OCI-LY1 (cell line): ENCODE results near the gene ADIRF.
"Not testable (repeated sequence)": the region's sequence is repeated elsewhere in the genome, so short reads cannot be mapped to it uniquely, and the experiment has no call there.

Experiments used
- H2AFZ ChIP-seq: fragments of 200-600 bp; sonication (generic), shearing (Covaris generic); 2 replicates; pipeline ENCODE4 v1.6.0; 2014; ENCODE audit warnings: antibody characterized with exemption, mild to moderate bottlenecking, low read length
- H3F3A ChIP-seq: fragments of 200-600 bp; sonication (generic), shearing (Covaris generic); 2 replicates; pipeline ENCODE4 v1.6.0; 2014; ENCODE audit warnings: mild to moderate bottlenecking, antibody characterized with exemption, low read length, moderate library complexity; ENCODE audit not compliant: insufficient read depth
- H3K27ac ChIP-seq: fragments of 200-600 bp; sonication (generic); 2 replicates; pipeline ENCODE4 v1.5.1; 2014; ENCODE audit warnings: low read length, mixed run types, mild to moderate bottlenecking, low read depth; ENCODE audit not compliant: poor library complexity, severe bottlenecking
- H3K27me3 ChIP-seq: fragments of 200-600 bp; sonication (generic); 2 replicates; pipeline ENCODE4 v1.6.0; 2014; ENCODE audit warnings: antibody characterized with exemption, mild to moderate bottlenecking, low read length, moderate library complexity; ENCODE audit not compliant: insufficient read depth
- H3K36me3 ChIP-seq: fragments of 200-600 bp; sonication (generic); 2 replicates; pipeline ENCODE4 v1.6.1; 2014; ENCODE audit warnings: mild to moderate bottlenecking, antibody characterized with exemption, low read length, moderate library complexity, mixed read lengths; ENCODE audit not compliant: insufficient read depth
- H3K4me1 ChIP-seq: fragments of 200-600 bp; sonication (generic); 2 replicates; pipeline ENCODE4 v1.5.1; 2014; ENCODE audit warnings: mild to moderate bottlenecking, low read length, moderate library complexity; ENCODE audit not compliant: insufficient read depth, severe bottlenecking
- H3K4me2 ChIP-seq: fragments of 200-600 bp; sonication (generic), shearing (Covaris generic); 2 replicates; pipeline ENCODE4 v1.6.1; 2014; ENCODE audit warnings: low read length
- H3K4me3 ChIP-seq: fragments of 200-600 bp; sonication (generic); 2 replicates; pipeline ENCODE4 v1.5.1; 2014; ENCODE audit warnings: low read length, low read depth, mild to moderate bottlenecking, mixed read lengths; ENCODE audit not compliant: poor library complexity, severe bottlenecking
- H3K79me2 ChIP-seq: fragments of 200-600 bp; shearing (Covaris generic); 2 replicates; pipeline ENCODE4 v1.6.1; 2016; ENCODE audit warnings: mixed run types, low read length, mixed read lengths; ENCODE audit not compliant: insufficient read depth
- H3K9ac ChIP-seq: fragments of 200-600 bp; sonication (generic), shearing (Covaris generic); 2 replicates; pipeline ENCODE4 v1.6.1; 2014; ENCODE audit warnings: mild to moderate bottlenecking, low read length, mixed read lengths
- H3K9me2 ChIP-seq: fragments of 200-600 bp; sonication (generic), shearing (Covaris generic); 2 replicates; pipeline ENCODE4 v1.6.1; 2014; ENCODE audit warnings: low read depth, mild to moderate bottlenecking, low read length, mixed read lengths
- H3K9me3 ChIP-seq: fragments of 200-600 bp; shearing (Covaris generic); 2 replicates; pipeline ENCODE4 v1.6.1; 2014; ENCODE audit warnings: low read length, mixed read lengths
- H4K20me1 ChIP-seq: fragments of 200-600 bp; sonication (generic), shearing (Covaris generic); 2 replicates; pipeline ENCODE4 v1.6.0; 2016; ENCODE audit warnings: mild to moderate bottlenecking, low read length; ENCODE audit not compliant: insufficient read depth
- EZH2 ChIP-seq: fragments of 200-600 bp; sonication (generic), shearing (Covaris generic); IDR thresholded peaks from 2 replicates; pipeline ENCODE4 v1.8.0; 2017; ENCODE audit warnings: borderline replicate concordance, mixed run types, mild to moderate bottlenecking, antibody characterized with exemption, low read length, moderate library complexity, mixed read lengths
- TF ChIP-seq, protein P1 (sequence below): fragments of 200-600 bp; sonication (generic), shearing (Covaris generic); IDR thresholded peaks from 2 replicates; pipeline ENCODE4 v1.5.1; 2017; ENCODE audit warnings: mild to moderate bottlenecking, antibody characterized with exemption, low read length, moderate library complexity, mixed read lengths

ADIRF gene

DNA sequence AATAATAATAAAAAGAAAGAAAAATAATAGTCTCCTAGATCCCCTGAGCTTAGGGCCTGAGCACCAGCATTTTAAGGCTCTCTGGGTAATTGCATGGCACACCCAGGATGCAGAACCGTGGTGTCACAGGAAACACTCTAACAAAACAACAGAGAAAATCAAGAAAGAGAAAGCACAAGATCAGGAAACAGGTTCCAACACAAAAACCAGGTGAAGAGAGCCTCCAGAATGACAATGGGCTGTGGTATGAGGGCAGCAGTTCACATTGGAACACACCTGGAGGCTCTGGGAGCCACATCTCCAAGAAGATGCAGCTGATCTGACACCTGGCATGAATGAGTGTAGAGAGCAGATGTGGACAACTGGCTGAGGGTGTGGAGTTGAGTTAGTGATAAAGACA lies 17.9 kb upstream of the ADIRF start:
- no peak overlapping the region for H3K4me2 ChIP-seq
- H3K79me2 ChIP-seq = no peaks in the 10 kb centered on the region
- no peaks in the 10 kb centered on the region for H3K9me3 ChIP-seq
- no peak for TF ChIP-seq EZH2
- TF ChIP-seq, protein P1, sequence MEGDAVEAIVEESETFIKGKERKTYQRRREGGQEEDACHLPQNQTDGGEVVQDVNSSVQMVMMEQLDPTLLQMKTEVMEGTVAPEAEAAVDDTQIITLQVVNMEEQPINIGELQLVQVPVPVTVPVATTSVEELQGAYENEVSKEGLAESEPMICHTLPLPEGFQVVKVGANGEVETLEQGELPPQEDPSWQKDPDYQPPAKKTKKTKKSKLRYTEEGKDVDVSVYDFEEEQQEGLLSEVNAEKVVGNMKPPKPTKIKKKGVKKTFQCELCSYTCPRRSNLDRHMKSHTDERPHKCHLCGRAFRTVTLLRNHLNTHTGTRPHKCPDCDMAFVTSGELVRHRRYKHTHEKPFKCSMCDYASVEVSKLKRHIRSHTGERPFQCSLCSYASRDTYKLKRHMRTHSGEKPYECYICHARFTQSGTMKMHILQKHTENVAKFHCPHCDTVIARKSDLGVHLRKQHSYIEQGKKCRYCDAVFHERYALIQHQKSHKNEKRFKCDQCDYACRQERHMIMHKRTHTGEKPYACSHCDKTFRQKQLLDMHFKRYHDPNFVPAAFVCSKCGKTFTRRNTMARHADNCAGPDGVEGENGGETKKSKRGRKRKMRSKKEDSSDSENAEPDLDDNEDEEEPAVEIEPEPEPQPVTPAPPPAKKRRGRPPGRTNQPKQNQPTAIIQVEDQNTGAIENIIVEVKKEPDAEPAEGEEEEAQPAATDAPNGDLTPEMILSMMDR = no peak
- no peak overlapping the region for H2AFZ ChIP-seq
- no peaks in the 10 kb centered on the region for H3F3A ChIP-seq
- no peak overlapping the region for H3K27ac ChIP-seq
- H3K4me3 ChIP-seq = no peak overlapping the region
- no peaks in the 10 kb centered on the region; the same call in 1 of the 2 replicates for H3K36me3 ChIP-seq
- H4K20me1 ChIP-seq = no peaks in the 10 kb centered on the region
- H3K4me1 ChIP-seq = no peaks in the 10 kb centered on the region
- H3K27me3 ChIP-seq = peaks cover 3% of the 10 kb centered on the region; the same call in 1 of the 2 replicates
- H3K9ac ChIP-seq = no peak overlapping the region
- H3K9me2 ChIP-seq = no peaks in the 10 kb centered on the region

DNA sequence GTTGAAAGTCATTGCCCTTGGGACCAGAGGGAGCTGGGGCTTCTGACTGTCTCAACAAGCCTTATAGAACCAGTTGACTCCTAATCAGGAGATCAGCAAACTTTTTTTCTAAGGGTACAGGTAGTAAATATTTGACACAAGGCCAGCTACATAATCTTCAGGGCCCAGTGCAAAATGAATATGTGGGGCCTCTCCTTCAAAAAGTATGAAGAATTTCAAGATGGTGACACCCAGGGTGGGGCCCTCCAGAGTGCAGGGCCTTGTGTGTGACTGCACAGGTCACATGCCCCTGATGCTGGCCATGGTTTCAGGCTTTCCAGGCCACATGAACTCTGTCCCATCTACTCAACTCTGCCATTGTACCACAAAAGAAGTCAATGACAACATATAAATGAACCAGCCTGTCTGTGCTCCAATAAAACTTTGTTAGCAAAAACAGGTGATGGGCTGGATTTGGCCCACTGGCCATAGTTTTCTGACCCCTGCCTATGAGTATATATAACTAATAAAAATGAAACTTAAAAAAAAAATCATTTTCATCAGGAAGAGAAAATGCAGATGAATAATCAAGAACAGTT lies 17.0 kb upstream of the ADIRF start:
- Histone ChIP-seq H3F3A (no peaks in the 10 kb centered on the region), H3K9me2 (no peaks in the 10 kb centered on the region), H3K4me3 (no peak overlapping the region), H3K27ac (no peak overlapping the region), H3K9ac (no peak overlapping the region), H3K4me2 (no peak overlapping the region), H4K20me1 (no peaks in the 10 kb centered on the region), H3K36me3 (no peaks in the 10 kb centered on the region; the same call in 1 of the 2 replicates), H3K4me1 (no peaks in the 10 kb centered on the region), H2AFZ (no peak overlapping the region), H3K9me3 (no peaks in the 10 kb centered on the region), H3K27me3 (peaks cover under 1% of the 10 kb centered on the region; the same call in 1 of the 2 replicates), H3K79me2 (no peaks in the 10 kb centered on the region)
- TF ChIP-seq, protein P1 = no peak
- no peak for TF ChIP-seq EZH2

DNA sequence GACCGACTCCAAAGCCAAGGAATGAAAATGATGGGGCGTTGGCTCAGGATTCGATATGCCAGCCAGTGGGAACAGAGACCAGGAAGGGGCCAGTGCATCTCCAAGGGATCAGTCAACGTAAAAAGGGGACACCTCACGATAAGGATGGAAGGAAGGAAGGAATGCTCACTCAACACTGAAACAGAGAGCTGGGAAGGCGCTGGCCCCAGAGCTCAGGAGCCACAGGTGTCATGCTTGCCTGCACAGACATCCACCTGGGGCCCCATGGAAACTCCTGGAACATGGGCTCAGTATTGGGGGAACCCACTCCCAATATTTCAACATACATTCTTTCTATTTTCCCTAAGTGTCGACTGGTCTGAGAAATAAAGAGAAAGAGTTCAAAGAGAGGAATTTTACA lies 16.2 kb upstream of the ADIRF start:
- Histone ChIP-seq H3K27ac (no peak overlapping the region), H3K4me1 (no peaks in the 10 kb centered on the region), H3K9ac (no peak overlapping the region), H3K9me3 (no peaks in the 10 kb centered on the region), H2AFZ (no peak overlapping the region), H3K36me3 (no peaks in the 10 kb centered on the region; the same call in 1 of the 2 replicates), H3K9me2 (no peaks in the 10 kb centered on the region), H4K20me1 (no peaks in the 10 kb centered on the region), H3K4me2 (no peak overlapping the region), H3K4me3 (no peak overlapping the region), H3F3A (no peaks in the 10 kb centered on the region), H3K79me2 (no peaks in the 10 kb centered on the region), H3K27me3 (no peaks in the 10 kb centered on the region; the same call in 1 of the 2 replicates)
- TF ChIP-seq, protein P1 = no peak
- no peak for TF ChIP-seq EZH2

DNA sequence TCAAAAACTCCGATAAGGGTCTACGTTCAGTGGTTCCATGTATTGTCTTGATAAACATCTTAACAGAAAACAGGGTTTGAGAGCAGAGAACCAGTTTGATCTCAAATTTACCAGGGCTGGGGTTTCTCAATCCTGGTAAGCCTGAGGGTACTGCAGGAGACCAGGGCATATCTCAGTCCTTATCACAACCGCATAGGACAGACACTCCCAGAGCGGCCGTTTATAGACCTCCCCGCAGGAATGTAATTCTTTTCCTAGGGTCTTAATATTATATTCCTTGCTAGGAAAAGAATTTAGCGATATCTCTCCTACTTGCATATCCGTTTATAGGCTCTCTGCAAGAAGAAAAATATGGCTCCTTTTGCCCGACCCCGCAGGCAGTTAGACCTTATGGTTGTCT lies 15.6 kb upstream of the ADIRF start:
- not testable (repeated sequence) for H3K27me3 ChIP-seq, H3K4me3 ChIP-seq, H3K9ac ChIP-seq, H3K4me1 ChIP-seq, H2AFZ ChIP-seq, H3F3A ChIP-seq, H3K9me2 ChIP-seq, H4K20me1 ChIP-seq, H3K27ac ChIP-seq, H3K9me3 ChIP-seq, H3K4me2 ChIP-seq, H3K36me3 ChIP-seq, H3K79me2 ChIP-seq
